OCI-LY3 (cell line): ENCODE data around the gene ESF1.

Source experiments
- EZH2phosphoT487 ChIP-seq: fragments of 200-600 bp; shearing (Covaris generic); IDR thresholded peaks from 2 replicates; pipeline ENCODE4 v1.6.1; 2018; ENCODE audit warnings: antibody characterized with exemption, mixed run types, low read depth
- TF ChIP-seq, protein P1 (sequence below): fragments of 200-600, 300-600 bp; sonication (generic); IDR thresholded peaks from 2 replicates; pipeline ENCODE4 v1.5.1; 2014; ENCODE audit warnings: antibody characterized with exemption, low read length, low read depth

DNA sequence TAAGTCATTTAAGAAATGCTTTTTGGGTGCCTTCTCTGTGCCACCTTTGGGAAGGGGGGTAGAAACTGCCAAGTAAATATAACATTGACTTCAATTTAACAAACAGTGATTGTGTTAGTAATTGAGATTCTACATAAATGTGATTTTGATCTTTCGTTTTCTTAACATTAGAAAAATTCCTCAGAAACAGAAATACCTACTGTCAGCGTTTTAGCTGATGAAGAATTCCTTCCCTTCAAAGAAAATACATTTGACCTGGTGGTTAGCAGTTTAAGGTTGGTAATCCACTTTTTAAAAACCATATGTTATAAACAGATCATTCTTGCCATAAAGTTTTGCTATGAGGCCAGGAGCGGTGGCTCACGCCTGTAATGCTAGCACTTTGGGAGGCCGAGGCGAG lies 9.9 kb upstream of the ESF1 start:
- TF ChIP-seq, protein P1, sequence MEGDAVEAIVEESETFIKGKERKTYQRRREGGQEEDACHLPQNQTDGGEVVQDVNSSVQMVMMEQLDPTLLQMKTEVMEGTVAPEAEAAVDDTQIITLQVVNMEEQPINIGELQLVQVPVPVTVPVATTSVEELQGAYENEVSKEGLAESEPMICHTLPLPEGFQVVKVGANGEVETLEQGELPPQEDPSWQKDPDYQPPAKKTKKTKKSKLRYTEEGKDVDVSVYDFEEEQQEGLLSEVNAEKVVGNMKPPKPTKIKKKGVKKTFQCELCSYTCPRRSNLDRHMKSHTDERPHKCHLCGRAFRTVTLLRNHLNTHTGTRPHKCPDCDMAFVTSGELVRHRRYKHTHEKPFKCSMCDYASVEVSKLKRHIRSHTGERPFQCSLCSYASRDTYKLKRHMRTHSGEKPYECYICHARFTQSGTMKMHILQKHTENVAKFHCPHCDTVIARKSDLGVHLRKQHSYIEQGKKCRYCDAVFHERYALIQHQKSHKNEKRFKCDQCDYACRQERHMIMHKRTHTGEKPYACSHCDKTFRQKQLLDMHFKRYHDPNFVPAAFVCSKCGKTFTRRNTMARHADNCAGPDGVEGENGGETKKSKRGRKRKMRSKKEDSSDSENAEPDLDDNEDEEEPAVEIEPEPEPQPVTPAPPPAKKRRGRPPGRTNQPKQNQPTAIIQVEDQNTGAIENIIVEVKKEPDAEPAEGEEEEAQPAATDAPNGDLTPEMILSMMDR = no peak
- no peak for TF ChIP-seq EZH2phosphoT487
